Parathyroid adenoma (tissue), 2 donors: ENCODE results near the gene PTGER3.

Experiments
- H2AFZ ChIP-seq: fragments of 300-600 bp; sonication (generic); one replicate; pipeline ENCODE4 v1.7.0; 2017; ENCODE audit warnings: antibody characterized with exemption, mild to moderate bottlenecking
- H3K27ac ChIP-seq: fragments of 300-600 bp; sonication (generic); one replicate; pipeline ENCODE4 v1.7.0; 2017
- H3K27me3 ChIP-seq: fragments of 300-600 bp; sonication (generic); one replicate; pipeline ENCODE4 v1.7.0; 2017; ENCODE audit warnings: low read length; ENCODE audit not compliant: control insufficient read depth, insufficient read depth
- H3K36me3 ChIP-seq: fragments of 300-600 bp; sonication (generic); one replicate; pipeline ENCODE4 v1.7.0; 2017; ENCODE audit warnings: low read length; ENCODE audit not compliant: control insufficient read depth, insufficient read depth
- H3K4me1 ChIP-seq: fragments of 300-600 bp; sonication (generic); one replicate; pipeline ENCODE4 v1.7.0; 2017; ENCODE audit warnings: control low read depth
- H3K4me2 ChIP-seq: fragments of 300-600 bp; sonication (generic); one replicate; pipeline ENCODE4 v1.7.0; 2017; ENCODE audit warnings: low read length
- H3K4me3 ChIP-seq: fragments of 300-600 bp; sonication (generic); one replicate; pipeline ENCODE4 v1.7.0; 2017; ENCODE audit warnings: low read depth, low read length
- H3K79me2 ChIP-seq: fragments of 300-600 bp; sonication (generic); one replicate; pipeline ENCODE4 v1.7.0; 2017; ENCODE audit warnings: control low read depth
- H3K9ac ChIP-seq: fragments of 300-600 bp; sonication (generic); one replicate; pipeline ENCODE4 v1.7.0; 2017; ENCODE audit warnings: mild to moderate bottlenecking
- H3K9me3 ChIP-seq: fragments of 300-600 bp; sonication (generic); one replicate; pipeline ENCODE4 v1.7.0; 2017; ENCODE audit warnings: low read length; ENCODE audit not compliant: control insufficient read depth
- CTCF ChIP-seq: fragments of 300-600 bp; sonication (generic); IDR thresholded peaks from one replicate; pipeline ENCODE4 v1.7.0; 2017; ENCODE audit warnings: antibody characterized with exemption, mild to moderate bottlenecking
- donor health status: primary hyperparathyroidism.

Gene PTGER3

GRCh38 chr1:71033136-71033535 is 14.5 kb downstream of the PTGER3 start:
- no peaks in the 10 kb centered on the region for H3K79me2 ChIP-seq

GRCh38 chr1:71031426-71031825 is 16.2 kb downstream of the PTGER3 start:
- TF ChIP-seq CTCF = no peak
- Histone ChIP-seq H3K4me2 (no peak overlapping the region), H3K27me3 (no peaks in the 10 kb centered on the region), H3K27ac (no peak overlapping the region), H3K9me3 (no peaks in the 10 kb centered on the region), H3K9ac (no peak overlapping the region), H3K4me1 (no peaks in the 10 kb centered on the region), H2AFZ (no peak overlapping the region), H3K79me2 (no peaks in the 10 kb centered on the region), H3K4me3 (no peak overlapping the region), H3K36me3 (no peaks in the 10 kb centered on the region)

More at GRCh38 chr1:71033136-71033535, 14.5 kb downstream of the PTGER3 start:
- TF ChIP-seq CTCF = no peak
- H2AFZ ChIP-seq = no peak overlapping the region
- no peak overlapping the region for H3K4me2 ChIP-seq
- no peaks in the 10 kb centered on the region for H3K27me3 ChIP-seq
- H3K27ac ChIP-seq = no peak overlapping the region
- no peak overlapping the region for H3K4me3 ChIP-seq
- H3K4me1 ChIP-seq = no peaks in the 10 kb centered on the region
- H3K9ac ChIP-seq = no peak overlapping the region
- no peaks in the 10 kb centered on the region for H3K9me3 ChIP-seq
- H3K36me3 ChIP-seq = no peaks in the 10 kb centered on the region

- H3K4me3 ChIP-seq = no peak overlapping the region
- H3K9ac ChIP-seq = no peak overlapping the region
- no peak for TF ChIP-seq CTCF
- no peaks in the 10 kb centered on the region for H3K9me3 ChIP-seq
- no peak overlapping the region for H3K27ac ChIP-seq
- H3K4me1 ChIP-seq = no peaks in the 10 kb centered on the region
- H2AFZ ChIP-seq = no peak overlapping the region
- H3K36me3 ChIP-seq = no peaks in the 10 kb centered on the region
- H3K79me2 ChIP-seq = no peaks in the 10 kb centered on the region
- no peaks in the 10 kb centered on the region for H3K27me3 ChIP-seq
- H3K4me2 ChIP-seq = no peak overlapping the region
Measured at GRCh38 chr1:71030026-71030425, 17.6 kb downstream of the PTGER3 start.

GRCh38 chr1:71028981-71029380 is 18.6 kb downstream of the PTGER3 start:
- H2AFZ ChIP-seq = no peak overlapping the region
- no peaks in the 10 kb centered on the region for H3K36me3 ChIP-seq
- H3K27me3 ChIP-seq = no peaks in the 10 kb centered on the region
- H3K9me3 ChIP-seq = no peaks in the 10 kb centered on the region
- no peak overlapping the region for H3K9ac ChIP-seq
- TF ChIP-seq CTCF = no peak
- H3K4me3 ChIP-seq = no peak overlapping the region
- H3K4me2 ChIP-seq = no peak overlapping the region
- H3K4me1 ChIP-seq = no peaks in the 10 kb centered on the region
- no peaks in the 10 kb centered on the region for H3K79me2 ChIP-seq
- H3K27ac ChIP-seq = no peak overlapping the region

- no peaks in the 10 kb centered on the region for H3K27me3 ChIP-seq
- no peaks in the 10 kb centered on the region for H3K79me2 ChIP-seq
- H3K4me3 ChIP-seq = no peak overlapping the region
- no peak for TF ChIP-seq CTCF
- H3K9me3 ChIP-seq = no peaks in the 10 kb centered on the region
- H3K4me2 ChIP-seq = no peak overlapping the region
- no peaks in the 10 kb centered on the region for H3K36me3 ChIP-seq
- H3K9ac ChIP-seq = no peak overlapping the region
- no peak overlapping the region for H3K27ac ChIP-seq
- no peaks in the 10 kb centered on the region for H3K4me1 ChIP-seq
- H2AFZ ChIP-seq = no peak overlapping the region
Measured at GRCh38 chr1:71027991-71028390, 19.6 kb downstream of the PTGER3 start.
